Spleen (tissue), 11 donors: Measurements from ENCODE around the gene HORMAD2. TPM values are rescaled to one million over a fixed set of nuclear protein-coding genes. Genes with fewer than 3 reads are reported as not detected.
A peak's percentile ranks its signal among the peaks of the same experiment; 100 is the strongest.

Source experiments
- DNase-seq: peaks from one replicate; pipeline ENCODE4 v3.0.0-alpha.2; 2020
- H3K27ac ChIP-seq, 8 donors: fragments of 200-600 bp; sonication (generic) in 7 of 8; 1 replicate in 4 of 8; 2 replicates in 4 of 8; pipeline versions ENCODE4 v1.5.0 to v1.8.0; 2016 to 2021; ENCODE audit warnings: inconsistent platforms in 4 of 8, mild to moderate bottlenecking in 4 of 8, moderate library complexity in 1 of 8
- H3K27me3 ChIP-seq, 7 donors: fragments of 200-600 bp; sonication (generic) in 6 of 7; replicated peaks in 1 of 7; 1 replicate in 4 of 7; 2 replicates in 3 of 7; pipeline versions ENCODE4 v1.5.0 to v1.8.0; 2016 to 2021; ENCODE audit warnings: inconsistent platforms in 3 of 7, mild to moderate bottlenecking in 1 of 7
- H3K36me3 ChIP-seq, 6 donors: fragments of 200-600 bp; sonication (generic) in 5 of 6; 1 replicate in 4 of 6; 2 replicates in 2 of 6; pipeline versions ENCODE4 v1.5.0 to v1.8.0; 2016 to 2021; ENCODE audit warnings: inconsistent platforms in 2 of 6
- H3K4me1 ChIP-seq, 6 donors: fragments of 200-600 bp; sonication (generic) in 5 of 6; 1 replicate in 3 of 6; 2 replicates in 3 of 6; pipeline versions ENCODE4 v1.5.0 to v1.8.0; 2016 to 2021; ENCODE audit warnings: inconsistent platforms in 3 of 6
- H3K4me3 ChIP-seq, 8 donors: fragments of 200-600 bp; sonication (generic) in 7 of 8; 1 replicate in 4 of 8; 2 replicates in 4 of 8; pipeline versions ENCODE4 v1.5.0 to v1.8.0; 2016 to 2021; ENCODE audit warnings: inconsistent platforms in 4 of 8, mild to moderate bottlenecking in 4 of 8, moderate library complexity in 2 of 8
- H3K9me3 ChIP-seq, 8 donors: fragments of 200-600 bp; sonication (generic) in 7 of 8; 1 replicate in 4 of 8; 2 replicates in 4 of 8; pipeline versions ENCODE4 v1.5.0 to v1.8.0; 2016 to 2021; ENCODE audit warnings: inconsistent platforms in 4 of 8
- CTCF ChIP-seq, 11 experiments: fragments of 200-600 bp in 7 of 11; fragments of 450-650 bp in 4 of 11; sonication (generic) in 4 of 11; IDR thresholded peaks in 8 of 11; conservative IDR thresholded peaks in 3 of 11; 1 replicate in 7 of 11; 2 replicates in 4 of 11; pipeline versions ENCODE4 v1.4.0 to v1.8.0; 2016 to 2021; ENCODE audit warnings: antibody characterized with exemption in 11 of 11, inconsistent platforms in 4 of 11, mild to moderate bottlenecking in 1 of 11
- POLR2A ChIP-seq, 3 donors: fragments of 450-650 bp; IDR thresholded peaks; one replicate each; pipeline ENCODE4 v1.5.1; 2017; ENCODE audit warnings: antibody characterized with exemption in 3 of 3, mild to moderate bottlenecking in 1 of 3
- POLR2AphosphoS5 ChIP-seq, 3 donors: sonication (generic); formaldehyde crosslinking; IDR thresholded peaks; one replicate each; pipeline ENCODE4 v1.5.1; 2017; ENCODE audit warnings: antibody characterized with exemption in 3 of 3
- WGBS, 5 donors: extraction: QIAGEN DNeasy Blood & Tissue Kit in 3 of 5; methylation state at CpG; one replicate each; pipeline versions ENCODE4 v1.1.5 to v1.1.7; 2013 to 2018; 5-methylcytosine and 5-hydroxymethylcytosine counted together
- intact Hi-C: fragments of 100-400 bp; cut with DNase I; formaldehyde crosslinking; loops from one replicate; pipeline ENCODE4 v1.15.0; 2023; ENCODE audit warnings: low total_unique reads
- polyA plus RNA-seq, 3 donors: library from polyadenylated mRNA; stranded (reverse); fragments of 200-250 nt; gene quantifications; one replicate each; pipeline ENCODE4 v1.2.1, GENCODE V29; 2013
- total RNA-seq, 7 donors: library from RNA; depleted of rRNA in 3 of 7; stranded (reverse); fragments of >200 nt in 3 of 7; fragmentation: NEBNext Ultra II Directional in 4 of 7; extraction: Animal tissue kit (Norgen Biotek cat#: 25700) in 4 of 7; gene quantifications; one replicate each; pipeline versions ENCODE4 v1.1.0 to v1.2.1, GENCODE V29; 2016 to 2021
- donor health status: healthy with polysubstance abuse.
- donor health status: DM: no; HTN: no; CAD: no; lungs with moderate emphysema.
- donor health status: DM: no; HTN: no; CAD: no.
- donor health status: Bipolar disorder and iron deficiency.
- donor health status: healthy.
- donor health status: DM: no; HTN: no; CAD: no.
- donor health status: DM: yes; HTN: yes; CAD: no.

Gene HORMAD2
- total and polyA plus RNA-seq, 10 donors: not detected

- Histone ChIP-seq H3K36me3 (no peaks in the 10 kb centered on the region), H3K4me3 (no peak overlapping the region), H3K27ac (peak overlapping the region in 2 of 8 donors; percentile 44 to 61), H3K4me1 (peaks cover 7 to 93% (median 48%) of the 10 kb centered on the region in 6 donors), H3K9me3 (no peaks in the 10 kb centered on the region), H3K27me3 (no peaks in the 10 kb centered on the region)
- no peak for TF ChIP-seq CTCF (IDR thresholded peaks at IDR 0.05 in 8 of 11, conservative IDR thresholded peaks at IDR 0.05 in 3 of 11)
- intact Hi-C loops: no loop called here
- no peak for DNase-seq
Measured at GRCh38 chr22:30186041-30186440, 105.8 kb downstream of the HORMAD2 start.

- H3K27me3 ChIP-seq: no peaks in the 10 kb centered on the region
- no peaks in the 10 kb centered on the region for H3K36me3 ChIP-seq
- WGBS, 5 donors: 53 to 79% (median 68%) methylated on average over 5 of the region's 5 CpGs
- DNase-seq: no peak
- H3K27ac ChIP-seq: peak overlapping the region in 3 of 8 donors; percentile 12 to 61 (median 44)
- H3K4me1 ChIP-seq: peaks cover 7 to 93% (median 44%) of the 10 kb centered on the region in 6 donors
- no peaks in the 10 kb centered on the region for H3K9me3 ChIP-seq
- no peak overlapping the region for H3K4me3 ChIP-seq
- intact Hi-C loops: no loop called here
- TF ChIP-seq POLR2AphosphoS5 (IDR thresholded peaks at IDR 0.05) (peak in 1 of 3 donors; percentile 32), CTCF (IDR thresholded peaks at IDR 0.05 in 8 of 11, conservative IDR thresholded peaks at IDR 0.05 in 3 of 11) (no peak), POLR2A (IDR thresholded peaks at IDR 0.05) (no peak)
Measured at GRCh38 chr22:30186510-30186909, 106.2 kb downstream of the HORMAD2 start.

GRCh38 chr22:30187094-30187493 is 106.8 kb downstream of the HORMAD2 start:
- no peak for DNase-seq
- TF ChIP-seq POLR2A (IDR thresholded peaks at IDR 0.05) (no peak), CTCF (IDR thresholded peaks at IDR 0.05 in 8 of 11, conservative IDR thresholded peaks at IDR 0.05 in 3 of 11) (no peak), POLR2AphosphoS5 (IDR thresholded peaks at IDR 0.05) (no peak)
- Histone ChIP-seq H3K9me3 (no peaks in the 10 kb centered on the region), H3K4me3 (no peak overlapping the region), H3K36me3 (no peaks in the 10 kb centered on the region), H3K27ac (peak overlapping the region in 3 of 8 donors; percentile 12 to 61 (median 44)), H3K27me3 (no peaks in the 10 kb centered on the region), H3K4me1 (peaks cover 7 to 93% (median 40%) of the 10 kb centered on the region in 6 donors)
- intact Hi-C loops: no loop called here

GRCh38 chr22:30187529-30188407 is 107.5 kb downstream of the HORMAD2 start:
- no peak for DNase-seq
- no peaks in the 10 kb centered on the region for H3K36me3 ChIP-seq
- WGBS, 5 donors: 53 to 71% (median 61%) methylated on average over 3 of the region's 3 CpGs
- peaks cover 7 to 93% (median 43%) of the 10 kb centered on the region in 6 donors for H3K4me1 ChIP-seq
- peak overlapping the region in 4 of 8 donors; percentile 10 to 61 (median 32) for H3K27ac ChIP-seq
- H3K9me3 ChIP-seq: no peaks in the 10 kb centered on the region
- TF ChIP-seq POLR2AphosphoS5 (IDR thresholded peaks at IDR 0.05): no peak
- TF ChIP-seq CTCF (IDR thresholded peaks at IDR 0.05 in 8 of 11, conservative IDR thresholded peaks at IDR 0.05 in 3 of 11): no peak
- TF ChIP-seq POLR2A (IDR thresholded peaks at IDR 0.05): no peak
- intact Hi-C loops: no loop called here
- no peak overlapping the region for H3K4me3 ChIP-seq
- no peaks in the 10 kb centered on the region for H3K27me3 ChIP-seq
